CD4-positive, alpha-beta T cell treated with Interleukin-1 beta for 1 hour (primary cell): ENCODE data around the gene ARHGDIG.
"Not testable (repeated sequence)": the region's sequence is repeated elsewhere in the genome, so short reads cannot be mapped to it uniquely, and the experiment has no call there.

ENCODE experiments used
- DNase-seq, 2 donors: peaks; one replicate each; pipeline ENCODE4 v3.0.0-alpha.2; 2020 to 2022

The ARHGDIG gene

DNA sequence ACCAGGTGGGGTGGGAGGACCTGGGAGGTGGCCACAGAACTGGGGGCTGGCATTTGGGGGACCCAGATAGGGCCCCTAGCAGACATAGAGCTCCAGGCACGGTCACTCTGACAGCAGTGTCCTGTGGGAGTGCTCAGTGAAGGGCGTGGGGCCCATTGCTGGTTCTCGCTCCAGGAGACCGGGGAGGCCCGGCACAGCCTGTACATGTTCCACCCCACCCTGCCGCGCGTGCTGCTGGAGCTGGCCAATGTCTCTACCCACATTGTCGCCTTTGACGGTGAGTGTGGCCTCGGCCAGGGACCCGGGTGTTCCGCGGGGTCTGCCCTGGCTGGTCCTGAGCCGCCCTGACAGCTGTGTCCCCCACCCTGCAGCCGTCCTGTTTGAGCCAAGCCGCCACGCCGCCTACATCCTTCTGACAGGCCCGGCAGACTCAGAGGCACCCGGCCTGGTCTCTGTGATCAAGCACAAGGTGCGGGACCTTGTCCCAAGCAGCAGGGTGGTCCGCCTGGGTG, 15.9 kb upstream of the ARHGDIG start:
- no peak for DNase-seq

GRCh38 chr16:265002-265529, 15.3 kb upstream of the ARHGDIG start:
- no peak for DNase-seq

DNA sequence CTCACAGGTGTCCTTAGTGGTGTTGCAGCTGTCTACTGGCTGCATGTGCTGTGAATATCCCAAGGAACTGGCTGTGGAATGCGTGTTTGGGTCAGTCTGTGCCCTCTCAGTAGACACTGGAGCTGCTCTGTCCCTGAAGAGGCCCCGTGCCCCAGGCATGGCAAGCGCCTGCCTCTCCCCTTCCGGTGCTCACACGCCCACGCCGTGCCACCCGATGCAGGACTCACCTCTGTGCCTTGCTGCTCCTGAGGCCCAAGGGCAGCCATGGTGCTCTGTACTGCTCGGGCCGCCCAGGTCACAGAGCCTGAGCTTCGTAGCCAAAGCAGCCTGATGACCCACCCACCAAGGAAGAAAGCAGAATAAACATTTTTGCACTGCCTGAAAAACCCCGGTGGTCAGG, 14.7 kb upstream of the ARHGDIG start:
- no peak for DNase-seq

- DNase-seq: no peak
Observed at GRCh38 chr16:266258-267164, 13.9 kb upstream of the ARHGDIG start.

GRCh38 chr16:267562-267961, 12.8 kb upstream of the ARHGDIG start:
- DNase-seq: not testable (repeated sequence)

- DNase-seq: no peak
Observed at GRCh38 chr16:268141-269053, 12.0 kb upstream of the ARHGDIG start.

DNA sequence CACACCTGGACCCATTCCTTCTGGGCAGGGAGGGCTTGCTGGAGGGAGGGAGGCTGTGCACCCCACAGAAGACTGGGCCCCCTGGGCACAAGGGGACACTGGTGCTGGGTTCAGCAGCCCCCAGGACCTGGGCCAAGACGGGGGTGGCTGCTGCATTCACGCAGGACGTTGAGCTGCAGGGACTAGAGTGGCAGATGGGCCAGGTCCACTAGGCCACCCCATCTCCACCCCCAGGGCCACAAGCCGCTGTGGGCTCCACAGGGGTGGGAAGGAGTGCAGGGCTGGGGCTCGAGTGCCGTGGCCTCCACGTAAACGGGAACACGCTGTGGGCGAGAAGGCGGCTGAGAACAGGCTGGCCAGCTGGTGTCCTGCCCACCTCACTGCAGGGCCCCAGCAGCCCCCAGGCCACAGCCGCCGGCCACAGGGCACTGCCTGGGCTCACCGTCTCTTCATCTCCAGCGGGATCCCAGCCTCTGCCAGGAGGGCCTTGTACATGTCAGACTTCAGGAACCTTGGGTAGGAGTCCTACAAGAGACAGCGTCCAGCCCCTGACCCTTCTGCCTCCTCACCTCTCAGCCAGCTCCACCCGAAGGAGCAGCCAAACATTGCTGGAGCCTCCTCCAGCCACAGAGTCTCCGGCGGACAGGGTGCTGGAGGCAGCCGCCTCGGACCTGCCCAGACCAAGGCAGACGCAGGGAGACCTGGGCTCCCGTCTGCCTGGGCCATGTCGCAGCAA, 11.2 kb upstream of the ARHGDIG start:
- no peak for DNase-seq

GRCh38 chr16:270381-271255, 9.8 kb upstream of the ARHGDIG start:
- DNase-seq: no peak

- no peak for DNase-seq
Observed at GRCh38 chr16:272633-273546, 7.5 kb upstream of the ARHGDIG start.

GRCh38 chr16:273547-274421, 6.6 kb upstream of the ARHGDIG start:
- no peak for DNase-seq

DNA sequence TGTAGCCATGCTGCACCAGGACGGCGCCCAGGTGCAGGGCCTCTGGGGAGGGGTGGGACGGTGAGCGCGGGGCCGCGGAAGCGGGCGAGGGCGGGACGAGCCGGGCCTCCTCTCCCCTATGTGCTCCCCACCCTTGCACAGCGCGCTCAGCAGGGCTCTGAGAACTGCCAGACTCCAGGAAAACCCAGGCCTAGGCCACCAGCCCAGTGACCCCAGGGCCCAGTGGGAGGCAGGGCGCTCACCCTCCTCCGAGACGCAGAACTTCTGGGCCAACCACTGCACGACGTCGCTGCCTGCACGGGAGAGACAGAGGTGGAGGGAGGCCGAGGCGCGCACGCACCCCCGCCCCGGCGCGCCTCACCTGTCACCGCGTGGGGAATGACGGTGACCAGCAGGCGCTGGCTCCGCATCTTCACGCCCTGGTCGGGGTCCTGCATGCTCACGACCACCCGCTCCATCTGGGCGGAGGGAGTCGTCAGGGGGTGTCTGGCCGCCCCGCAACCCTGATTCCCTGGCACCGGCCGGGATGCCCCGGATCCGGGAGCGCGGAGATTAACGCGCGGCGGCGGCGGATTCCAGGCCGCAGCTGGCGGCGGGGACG, 5.2 kb upstream of the ARHGDIG start:
- DNase-seq: no peak

- DNase-seq: no peak
Observed at GRCh38 chr16:275786-276232, 4.6 kb upstream of the ARHGDIG start, which contains the start of gene RGS11. Gene RGS11 (minus strand): TSS chr16:275944. CDS start chr16:275911, 33 bp downstream.

DNA sequence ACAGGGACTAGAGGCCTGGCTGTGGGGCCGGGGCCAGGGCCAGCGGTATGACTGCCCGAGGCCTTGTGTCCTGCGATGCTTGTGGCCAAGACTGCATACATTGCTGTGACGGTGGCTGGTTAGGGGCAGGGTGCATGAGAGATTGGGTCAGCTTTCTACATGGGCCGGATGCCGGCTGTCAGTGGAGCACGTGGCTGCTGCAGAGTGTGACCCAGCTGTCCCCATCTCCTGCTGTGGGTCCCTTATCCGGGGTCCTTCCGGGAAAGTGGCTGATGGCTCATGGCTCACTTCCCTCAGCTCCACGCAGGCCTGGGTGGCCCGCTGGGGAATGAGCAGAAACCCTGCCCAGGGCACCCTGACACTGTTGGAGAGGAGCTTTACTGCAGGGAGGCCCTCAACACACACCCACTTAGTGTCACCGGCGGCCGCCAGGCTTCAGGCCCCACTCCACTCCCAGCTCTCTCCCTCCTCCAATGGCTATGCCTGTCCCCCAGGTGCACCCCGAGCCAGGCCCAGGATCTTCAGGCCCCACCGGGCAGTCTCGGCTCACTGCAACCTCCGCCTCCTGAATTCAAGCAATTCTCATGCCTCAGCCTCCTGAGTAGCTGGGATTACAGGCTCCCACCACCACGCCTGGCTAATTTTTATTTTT, 3.8 kb upstream of the ARHGDIG start:
- DNase-seq: no peak

GRCh38 chr16:278863-279366, 1.5 kb upstream of the ARHGDIG start:
- DNase-seq: peak; percentile 27 to 63

- no peak for DNase-seq
Observed at GRCh38 chr16:279531-279930, 860 bp upstream of the ARHGDIG start.

DNA sequence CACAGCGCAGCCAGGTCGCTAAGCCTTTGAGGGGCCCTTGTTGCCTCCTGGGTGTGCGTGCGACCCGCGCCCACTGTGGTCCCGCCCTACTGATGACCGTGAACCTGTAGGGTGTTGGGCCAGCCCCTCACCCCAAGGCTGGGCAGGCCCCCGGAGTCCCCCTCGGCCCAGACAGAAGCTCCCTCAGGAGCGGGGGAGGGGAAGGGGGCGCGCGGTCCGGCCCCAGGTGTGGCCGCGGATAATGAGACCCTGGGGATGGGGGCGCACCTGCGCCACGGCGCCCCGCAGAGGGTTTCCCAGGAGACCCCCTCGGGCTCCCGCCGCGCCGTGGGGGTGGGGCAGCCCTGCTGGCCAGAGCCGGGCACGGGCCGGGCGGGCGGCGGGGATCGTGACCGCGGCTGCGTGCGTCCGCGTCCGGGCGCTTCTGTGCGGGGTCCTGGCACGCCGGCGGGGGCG, 358 bp upstream of the ARHGDIG start:
- DNase-seq: no peak

GRCh38 chr16:280991-281659, 734 bp downstream of the ARHGDIG start:
- no peak for DNase-seq
